ENCODE measurements around the gene TRIP13.
"Not testable (repeated sequence)": the region's sequence is repeated elsewhere in the genome, so short reads cannot be mapped to it uniquely, and the experiment has no call there.

GRCh38 chr5:918717-919116, 26.0 kb downstream of the TRIP13 start:
- TF ChIP-seq, protein P1, sequence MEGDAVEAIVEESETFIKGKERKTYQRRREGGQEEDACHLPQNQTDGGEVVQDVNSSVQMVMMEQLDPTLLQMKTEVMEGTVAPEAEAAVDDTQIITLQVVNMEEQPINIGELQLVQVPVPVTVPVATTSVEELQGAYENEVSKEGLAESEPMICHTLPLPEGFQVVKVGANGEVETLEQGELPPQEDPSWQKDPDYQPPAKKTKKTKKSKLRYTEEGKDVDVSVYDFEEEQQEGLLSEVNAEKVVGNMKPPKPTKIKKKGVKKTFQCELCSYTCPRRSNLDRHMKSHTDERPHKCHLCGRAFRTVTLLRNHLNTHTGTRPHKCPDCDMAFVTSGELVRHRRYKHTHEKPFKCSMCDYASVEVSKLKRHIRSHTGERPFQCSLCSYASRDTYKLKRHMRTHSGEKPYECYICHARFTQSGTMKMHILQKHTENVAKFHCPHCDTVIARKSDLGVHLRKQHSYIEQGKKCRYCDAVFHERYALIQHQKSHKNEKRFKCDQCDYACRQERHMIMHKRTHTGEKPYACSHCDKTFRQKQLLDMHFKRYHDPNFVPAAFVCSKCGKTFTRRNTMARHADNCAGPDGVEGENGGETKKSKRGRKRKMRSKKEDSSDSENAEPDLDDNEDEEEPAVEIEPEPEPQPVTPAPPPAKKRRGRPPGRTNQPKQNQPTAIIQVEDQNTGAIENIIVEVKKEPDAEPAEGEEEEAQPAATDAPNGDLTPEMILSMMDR (IDR thresholded peaks at IDR 0.05), result not testable (repeated sequence)
- not testable (repeated sequence) for TF ChIP-seq POLR2A (IDR thresholded peaks at IDR 0.05)

Data from thyroid gland (tissue), 4 donors.